Duodenal mucosa (tissue), 2 donors: ENCODE data around the gene RBFOX1.

Source experiments
- H3K27ac ChIP-seq: one replicate; pipeline ENCODE4 v1.7.0; 2013; ENCODE audit warnings: low read depth, low read length
- H3K27me3 ChIP-seq, 2 donors: one replicate each; pipeline ENCODE4 v1.7.0; 2013; ENCODE audit warnings: low read length in 2 of 2, control low read depth in 1 of 2; ENCODE audit not compliant: insufficient read depth in 2 of 2, control insufficient read depth in 1 of 2
- H3K36me3 ChIP-seq, 2 donors: one replicate each; pipeline ENCODE4 v1.7.0; 2013; ENCODE audit warnings: low read length in 2 of 2, control low read depth in 1 of 2; ENCODE audit not compliant: insufficient read depth in 2 of 2, control insufficient read depth in 1 of 2
- H3K4me1 ChIP-seq, 2 donors: one replicate each; pipeline ENCODE4 v1.7.0; 2013; ENCODE audit warnings: low read length in 2 of 2, control low read depth in 1 of 2; ENCODE audit not compliant: insufficient read depth in 2 of 2, control insufficient read depth in 1 of 2
- H3K4me3 ChIP-seq, 2 donors: one replicate each; pipeline ENCODE4 v1.7.0; 2013; ENCODE audit warnings: low read length in 2 of 2, low read depth in 1 of 2
- H3K9ac ChIP-seq, 2 donors: one replicate each; pipeline ENCODE4 v1.7.0; 2013; ENCODE audit warnings: low read length in 2 of 2, low read depth in 1 of 2
- H3K9me3 ChIP-seq, 2 donors: one replicate each; pipeline ENCODE4 v1.7.0; 2013; ENCODE audit warnings: low read length in 2 of 2, control low read depth in 1 of 2; ENCODE audit not compliant: control insufficient read depth in 1 of 2

The RBFOX1 gene

DNA sequence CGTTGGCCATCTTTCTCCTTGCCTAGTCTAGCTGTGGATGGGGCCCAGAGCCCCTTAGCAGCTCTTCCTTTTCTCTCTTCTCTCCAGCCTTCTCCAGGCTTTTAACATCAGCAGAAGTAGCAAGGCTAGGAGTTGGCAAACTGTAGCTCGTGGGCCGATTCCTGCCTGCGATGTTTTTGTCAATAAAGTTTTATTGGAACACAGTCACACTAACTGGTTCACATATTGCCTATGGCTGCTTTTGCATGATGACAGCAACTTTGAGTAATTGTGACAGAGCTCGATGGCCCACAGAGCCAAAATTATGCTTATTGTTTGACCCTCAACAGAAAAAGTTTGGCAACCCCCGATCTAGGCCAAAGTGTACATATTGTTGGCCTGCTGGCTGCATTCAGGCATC, 199.9 kb downstream of the RBFOX1 start:
- no peaks in the 10 kb centered on the region for H3K9me3 ChIP-seq
- H3K36me3 ChIP-seq, result no peaks in the 10 kb centered on the region
- H3K4me1 ChIP-seq, result no peaks in the 10 kb centered on the region

DNA sequence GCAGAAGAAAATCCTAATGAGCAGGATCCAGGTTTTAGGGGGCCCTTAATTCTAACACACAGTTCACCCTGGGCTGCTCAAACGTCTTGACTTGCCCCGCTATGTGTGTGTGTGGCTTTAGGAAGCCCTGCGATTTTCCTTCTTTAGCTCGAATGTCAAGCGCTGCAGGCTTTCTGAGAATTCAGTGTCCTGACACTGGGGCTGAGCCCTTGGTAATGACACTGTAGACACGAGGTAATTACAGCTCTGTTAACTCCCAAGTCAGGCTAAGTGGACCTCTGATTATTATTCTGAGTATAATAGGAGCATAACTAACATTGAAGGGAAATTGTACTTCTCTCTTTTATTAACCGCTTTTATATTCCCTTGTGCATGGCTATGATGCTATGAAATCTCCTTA, 202.1 kb downstream of the RBFOX1 start:
- Histone ChIP-seq H3K4me3 (no peak overlapping the region), H3K9ac (no peak overlapping the region), H3K36me3 (no peaks in the 10 kb centered on the region)

More for the DNA sequence above, 199.9 kb downstream of the RBFOX1 start:
- no peak overlapping the region for H3K27ac ChIP-seq
- H3K4me3 ChIP-seq, result no peak overlapping the region
- no peak overlapping the region for H3K9ac ChIP-seq
- H3K27me3 ChIP-seq, result no peaks in the 10 kb centered on the region

DNA sequence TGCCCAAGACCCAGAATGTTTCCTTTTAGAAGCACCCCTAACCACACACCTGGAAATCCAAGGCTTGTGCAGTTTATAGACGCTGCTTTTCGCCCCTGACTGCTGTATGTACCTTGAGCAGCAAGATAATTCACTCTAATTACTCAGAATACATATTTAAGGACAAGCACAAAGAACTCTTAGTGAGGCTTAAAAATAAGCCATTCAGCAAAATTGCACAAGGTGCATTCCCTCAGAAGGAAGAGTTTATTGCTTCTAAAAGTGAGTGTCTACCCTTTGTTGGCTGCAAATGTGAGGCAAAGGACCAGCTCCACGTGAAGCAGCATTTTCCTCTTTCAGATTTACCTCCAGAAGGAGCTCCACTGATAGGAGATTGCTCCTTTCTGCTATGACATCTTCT, 208.4 kb downstream of the RBFOX1 start:
- Histone ChIP-seq H3K4me1 (no peaks in the 10 kb centered on the region), H3K4me3 (no peak overlapping the region), H3K27me3 (no peaks in the 10 kb centered on the region), H3K27ac (no peak overlapping the region), H3K9me3 (peaks cover 0 to 3% of the 10 kb centered on the region in 2 donors), H3K36me3 (no peaks in the 10 kb centered on the region), H3K9ac (no peak overlapping the region)

More for the DNA sequence above, 202.1 kb downstream of the RBFOX1 start:
- no peaks in the 10 kb centered on the region for H3K4me1 ChIP-seq
- no peaks in the 10 kb centered on the region for H3K27me3 ChIP-seq
- peaks cover 0 to 3% of the 10 kb centered on the region in 2 donors for H3K9me3 ChIP-seq
- no peak overlapping the region for H3K27ac ChIP-seq

DNA sequence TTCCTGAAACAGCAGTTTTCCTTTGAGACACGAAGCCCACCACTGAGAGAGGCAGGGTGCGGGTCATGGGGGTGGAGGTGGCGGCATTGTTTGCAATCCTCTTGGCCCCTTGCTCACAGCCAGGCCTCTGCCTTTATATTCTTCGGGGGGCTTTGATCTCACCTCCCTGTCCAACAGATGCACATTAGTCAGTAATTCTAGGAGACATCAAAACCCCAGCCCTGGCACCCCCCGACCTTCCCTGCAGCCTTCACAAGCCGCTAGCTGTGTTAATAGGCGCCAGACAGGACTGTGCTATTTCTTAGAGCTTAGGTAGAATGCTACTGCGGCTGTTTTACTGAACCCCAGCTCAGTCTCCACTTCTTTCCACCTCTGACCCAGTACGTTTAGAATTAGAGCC, 212.6 kb downstream of the RBFOX1 start:
- Histone ChIP-seq H3K27ac (no peak overlapping the region), H3K9ac (no peak overlapping the region), H3K27me3 (no peaks in the 10 kb centered on the region), H3K9me3 (no peaks in the 10 kb centered on the region), H3K4me1 (no peaks in the 10 kb centered on the region), H3K4me3 (no peak overlapping the region), H3K36me3 (no peaks in the 10 kb centered on the region)

DNA sequence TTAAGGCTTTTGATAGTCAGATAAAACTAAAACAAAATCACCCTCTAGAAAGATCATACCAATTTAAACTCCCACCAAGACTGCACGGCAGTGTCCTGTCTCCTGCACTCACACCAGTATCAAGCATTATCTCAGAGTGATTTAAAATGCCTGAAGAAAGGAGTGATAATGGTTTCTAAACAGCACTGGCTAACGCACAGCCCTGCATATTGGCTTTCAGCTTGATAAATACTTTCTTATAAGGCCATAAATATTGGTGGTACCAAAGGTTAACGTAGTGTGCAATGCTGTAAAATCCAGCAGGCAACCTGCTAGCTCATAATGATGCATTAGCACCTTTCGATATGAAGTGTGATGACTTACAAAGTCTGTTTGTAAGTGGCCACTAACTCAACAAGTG, 214.3 kb downstream of the RBFOX1 start:
- Histone ChIP-seq H3K4me3 (no peak overlapping the region), H3K27ac (no peak overlapping the region), H3K9ac (no peak overlapping the region), H3K27me3 (no peaks in the 10 kb centered on the region), H3K4me1 (no peaks in the 10 kb centered on the region), H3K36me3 (no peaks in the 10 kb centered on the region), H3K9me3 (no peaks in the 10 kb centered on the region)

DNA sequence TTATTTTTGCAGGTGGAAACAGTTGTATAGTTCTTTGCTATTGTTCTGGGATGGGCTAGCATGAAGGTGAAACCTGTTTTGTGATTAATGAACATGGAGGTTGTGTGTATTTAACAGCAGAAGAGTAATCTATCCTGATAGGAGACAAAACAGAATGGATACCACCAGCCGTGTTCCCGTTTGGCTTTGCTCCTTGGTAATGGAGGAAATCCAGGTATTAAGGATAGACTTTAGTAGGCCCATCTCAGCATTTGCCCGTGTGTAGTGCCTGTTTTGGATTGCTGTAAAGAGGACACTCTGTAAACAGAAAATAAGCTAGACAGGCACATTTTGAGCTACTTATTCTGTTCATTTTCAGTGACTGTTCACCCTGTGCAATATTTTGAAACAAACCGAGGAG, 215.1 kb downstream of the RBFOX1 start:
- H3K27me3 ChIP-seq, result no peaks in the 10 kb centered on the region

DNA sequence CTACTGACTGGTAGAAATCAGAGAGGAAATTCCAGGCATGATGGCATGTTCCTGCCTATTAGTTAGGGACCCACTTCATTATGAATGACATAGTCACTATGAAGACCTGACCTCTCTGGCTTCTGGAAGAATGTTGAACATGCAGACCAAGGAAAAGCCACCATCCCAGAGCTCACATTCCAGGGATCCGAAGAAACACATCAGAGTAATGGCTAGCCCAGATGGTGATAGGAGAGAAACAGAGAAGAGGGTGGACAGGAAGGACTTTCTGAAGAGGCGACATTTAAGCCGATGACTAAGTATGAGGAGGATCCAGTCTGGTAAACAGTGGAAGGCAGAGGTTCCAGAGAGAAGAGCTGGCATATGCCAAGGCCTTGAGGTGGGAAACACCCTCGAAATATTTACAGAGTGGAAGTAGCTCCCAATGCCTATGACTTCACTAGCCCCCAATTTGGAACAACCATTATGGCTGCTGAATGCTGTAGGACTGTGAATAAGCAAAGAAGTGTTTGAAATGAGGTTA, 216.2 kb downstream of the RBFOX1 start:
- no peak overlapping the region for H3K27ac ChIP-seq
- H3K9me3 ChIP-seq, result no peaks in the 10 kb centered on the region
- H3K27me3 ChIP-seq, result no peaks in the 10 kb centered on the region
- H3K4me3 ChIP-seq, result no peak overlapping the region
- H3K9ac ChIP-seq, result no peak overlapping the region
- no peaks in the 10 kb centered on the region for H3K36me3 ChIP-seq
- H3K4me1 ChIP-seq, result no peaks in the 10 kb centered on the region

More for the DNA sequence above, 215.1 kb downstream of the RBFOX1 start:
- Histone ChIP-seq H3K27ac (no peak overlapping the region), H3K4me3 (no peak overlapping the region), H3K36me3 (no peaks in the 10 kb centered on the region), H3K4me1 (no peaks in the 10 kb centered on the region), H3K9me3 (no peaks in the 10 kb centered on the region), H3K9ac (no peak overlapping the region)

DNA sequence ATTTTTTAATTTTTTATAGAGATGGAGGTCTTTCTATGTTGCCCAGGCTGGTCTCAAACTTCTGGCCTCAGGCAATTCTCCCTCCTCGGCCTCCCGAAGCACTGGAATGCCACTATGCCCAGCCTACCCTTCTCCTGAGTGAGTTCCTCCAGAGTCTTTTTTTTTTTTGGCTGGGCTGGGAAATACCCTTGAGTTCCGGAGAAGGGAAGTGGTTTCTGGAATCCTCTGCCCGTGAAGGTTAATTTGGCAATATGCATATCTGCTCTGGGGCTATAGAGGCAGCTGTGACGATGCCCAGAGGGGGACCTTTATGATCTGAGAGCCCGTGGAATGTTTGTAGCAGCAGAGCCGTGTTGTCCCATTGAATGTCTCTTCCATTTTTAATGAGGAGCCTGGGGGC, 217.5 kb downstream of the RBFOX1 start:
- Histone ChIP-seq H3K9me3 (no peaks in the 10 kb centered on the region), H3K27me3 (no peaks in the 10 kb centered on the region), H3K9ac (no peak overlapping the region), H3K4me3 (no peak overlapping the region), H3K36me3 (no peaks in the 10 kb centered on the region), H3K27ac (no peak overlapping the region), H3K4me1 (no peaks in the 10 kb centered on the region)

DNA sequence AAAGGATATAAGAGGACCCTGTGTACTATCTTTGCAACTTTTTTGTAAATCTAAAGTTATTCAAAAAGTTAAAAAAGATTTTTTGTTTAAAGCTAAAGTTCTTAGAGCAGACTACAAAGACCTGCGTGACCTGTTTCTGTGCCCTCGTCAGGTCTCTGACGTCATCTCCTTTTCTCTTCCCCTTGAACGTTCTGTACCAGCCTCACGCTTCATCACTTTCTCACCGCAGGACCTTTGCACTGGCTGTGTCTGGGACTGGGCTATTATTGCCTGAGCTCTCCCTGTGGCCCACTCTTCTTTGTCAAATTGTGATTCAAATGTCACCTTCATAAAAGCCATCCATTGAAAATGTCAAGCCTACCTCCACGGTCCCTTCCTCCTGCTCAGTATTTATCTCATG, 222.8 kb downstream of the RBFOX1 start:
- H3K36me3 ChIP-seq, result no peaks in the 10 kb centered on the region
- H3K27me3 ChIP-seq, result no peaks in the 10 kb centered on the region
- H3K4me1 ChIP-seq, result no peaks in the 10 kb centered on the region
- H3K9me3 ChIP-seq, result no peaks in the 10 kb centered on the region
- H3K4me3 ChIP-seq, result no peak overlapping the region
- no peak overlapping the region for H3K27ac ChIP-seq
- no peak overlapping the region for H3K9ac ChIP-seq

DNA sequence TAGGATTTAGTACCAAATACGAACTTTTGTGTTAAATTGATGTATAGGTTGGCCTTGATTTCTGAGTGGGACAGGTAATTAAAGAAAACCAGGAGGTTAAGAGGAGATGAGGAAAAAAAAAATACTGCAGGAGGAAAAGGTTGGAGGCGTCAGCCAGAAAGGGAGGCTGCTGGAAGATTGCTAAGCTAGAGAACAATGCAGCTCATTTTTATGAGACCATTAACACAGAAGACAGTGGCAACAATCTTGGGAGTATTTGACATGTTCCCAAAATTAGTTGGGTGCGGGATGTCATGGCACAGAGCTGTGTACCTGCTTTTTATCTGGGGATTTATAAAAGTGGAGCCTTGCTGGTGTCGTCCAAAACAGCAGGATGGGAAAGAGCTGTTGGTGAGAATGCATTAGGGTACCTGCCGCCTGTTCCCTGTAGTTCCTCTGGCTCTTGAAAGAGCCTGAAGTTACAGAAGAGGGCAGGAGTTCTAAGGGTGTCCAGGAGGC, 229.3 kb downstream of the RBFOX1 start:
- no peaks in the 10 kb centered on the region for H3K9me3 ChIP-seq
- H3K4me3 ChIP-seq, result no peak overlapping the region
- no peaks in the 10 kb centered on the region for H3K27me3 ChIP-seq
- no peaks in the 10 kb centered on the region for H3K4me1 ChIP-seq
- H3K9ac ChIP-seq, result no peak overlapping the region
- no peak overlapping the region for H3K27ac ChIP-seq
- no peaks in the 10 kb centered on the region for H3K36me3 ChIP-seq

DNA sequence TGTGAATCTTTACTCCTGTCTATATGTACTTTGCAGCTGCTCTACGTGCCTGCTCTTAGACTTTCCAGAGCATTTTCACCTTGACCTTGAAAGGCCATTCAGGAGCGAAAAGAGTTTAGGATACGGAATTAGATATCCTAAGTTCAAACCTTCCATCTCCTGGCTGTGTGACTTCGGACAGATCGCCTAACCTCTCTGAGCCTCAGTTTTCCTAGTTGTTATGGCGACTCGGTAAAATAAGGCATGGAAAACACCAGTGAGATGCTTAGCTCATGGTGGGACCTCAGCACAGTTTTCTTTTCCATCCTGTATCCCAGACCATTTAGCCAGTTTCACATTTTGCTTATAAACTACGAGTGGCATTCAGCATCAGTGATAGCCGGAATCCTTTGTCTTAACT, 233.7 kb downstream of the RBFOX1 start:
- Histone ChIP-seq H3K4me1 (no peaks in the 10 kb centered on the region), H3K9me3 (no peaks in the 10 kb centered on the region), H3K27ac (no peak overlapping the region)

More for the DNA sequence above, 233.7 kb downstream of the RBFOX1 start:
- Histone ChIP-seq H3K4me3 (no peak overlapping the region), H3K9ac (no peak overlapping the region), H3K36me3 (no peaks in the 10 kb centered on the region), H3K27me3 (no peaks in the 10 kb centered on the region)
